ENCODE measurements around the gene RANBP17. TPM values are rescaled to one million over a fixed set of nuclear protein-coding genes. Genes with fewer than 3 reads are reported as not detected.

RANBP17 gene
- total and polyA plus RNA-seq, 2 donors (not counting 1 experiment from before 2014, with no cell fraction given) = 3.1 to 3.5 TPM

DNA sequence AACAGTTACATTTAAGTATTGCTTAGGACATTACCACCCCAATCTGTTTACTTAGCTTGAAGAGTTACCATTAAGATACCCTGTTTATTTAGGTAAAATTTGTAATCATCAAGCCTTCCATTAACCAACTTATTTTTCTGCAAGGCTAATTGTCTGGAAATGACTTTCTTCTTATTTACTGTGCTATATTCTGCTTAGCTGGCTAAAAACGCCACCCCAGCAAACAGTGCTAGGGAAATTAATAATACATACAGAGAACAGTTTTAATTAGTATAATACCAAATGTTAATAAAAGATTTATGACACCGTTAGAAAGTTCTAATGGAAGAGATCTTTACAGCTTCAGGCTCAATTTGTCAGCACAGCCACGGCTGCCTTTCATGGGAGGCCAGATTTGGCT, 461.2 kb downstream of the RANBP17 start:
- no peaks in the 10 kb centered on the region for H3K79me2 ChIP-seq (ENCODE audit: control insufficient read depth, insufficient read depth, low read length)
- H2AFZ ChIP-seq (ENCODE audit: low read length) = no peak overlapping the region
- H3K27ac ChIP-seq (ENCODE audit: insufficient read depth, low read length) = no peak overlapping the region
- H3K4me3 ChIP-seq (replicated peaks in 1 of 4; ENCODE audit: control extremely low read depth in 1 of 4, insufficient read depth in 1 of 4, low read depth in 3 of 4, low read length in 4 of 4) = no peak overlapping the region
- no peaks in the 10 kb centered on the region for H4K20me1 ChIP-seq (ENCODE audit: control insufficient read depth, extremely low read depth, insufficient read depth, low read length)
- DNase-seq (ENCODE audit: low read depth in 2 of 2) = no peak
- TF ChIP-seq, protein P1, sequence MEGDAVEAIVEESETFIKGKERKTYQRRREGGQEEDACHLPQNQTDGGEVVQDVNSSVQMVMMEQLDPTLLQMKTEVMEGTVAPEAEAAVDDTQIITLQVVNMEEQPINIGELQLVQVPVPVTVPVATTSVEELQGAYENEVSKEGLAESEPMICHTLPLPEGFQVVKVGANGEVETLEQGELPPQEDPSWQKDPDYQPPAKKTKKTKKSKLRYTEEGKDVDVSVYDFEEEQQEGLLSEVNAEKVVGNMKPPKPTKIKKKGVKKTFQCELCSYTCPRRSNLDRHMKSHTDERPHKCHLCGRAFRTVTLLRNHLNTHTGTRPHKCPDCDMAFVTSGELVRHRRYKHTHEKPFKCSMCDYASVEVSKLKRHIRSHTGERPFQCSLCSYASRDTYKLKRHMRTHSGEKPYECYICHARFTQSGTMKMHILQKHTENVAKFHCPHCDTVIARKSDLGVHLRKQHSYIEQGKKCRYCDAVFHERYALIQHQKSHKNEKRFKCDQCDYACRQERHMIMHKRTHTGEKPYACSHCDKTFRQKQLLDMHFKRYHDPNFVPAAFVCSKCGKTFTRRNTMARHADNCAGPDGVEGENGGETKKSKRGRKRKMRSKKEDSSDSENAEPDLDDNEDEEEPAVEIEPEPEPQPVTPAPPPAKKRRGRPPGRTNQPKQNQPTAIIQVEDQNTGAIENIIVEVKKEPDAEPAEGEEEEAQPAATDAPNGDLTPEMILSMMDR (conservative IDR thresholded peaks at IDR 0.05 in 1 of 2, IDR thresholded peaks at IDR 0.05 in 1 of 2; ENCODE audit: low read depth in 1 of 2, low read length in 2 of 2) = no peak
- TF ChIP-seq EZH2 (IDR thresholded peaks at IDR 0.05; ENCODE audit: low read length, missing control alignments) = no peak
- H3K36me3 ChIP-seq (ENCODE audit: control insufficient read depth, insufficient read depth, low read length) = no peaks in the 10 kb centered on the region
- H3K27me3 ChIP-seq (ENCODE audit: control insufficient read depth, insufficient read depth, low read length) = peaks cover 30% of the 10 kb centered on the region
- H3K4me1 ChIP-seq (ENCODE audit: control insufficient read depth, extremely low read depth, insufficient read depth, low read length) = no peaks in the 10 kb centered on the region
- H3K4me2 ChIP-seq (ENCODE audit: extremely low read depth, insufficient read depth, low read length) = no peak overlapping the region
- H3K9me3 ChIP-seq (ENCODE audit: control insufficient read depth, insufficient read depth, low read depth, low read length) = no peaks in the 10 kb centered on the region
- H3K9ac ChIP-seq (ENCODE audit: insufficient read depth, low read length) = no peak overlapping the region

DNA sequence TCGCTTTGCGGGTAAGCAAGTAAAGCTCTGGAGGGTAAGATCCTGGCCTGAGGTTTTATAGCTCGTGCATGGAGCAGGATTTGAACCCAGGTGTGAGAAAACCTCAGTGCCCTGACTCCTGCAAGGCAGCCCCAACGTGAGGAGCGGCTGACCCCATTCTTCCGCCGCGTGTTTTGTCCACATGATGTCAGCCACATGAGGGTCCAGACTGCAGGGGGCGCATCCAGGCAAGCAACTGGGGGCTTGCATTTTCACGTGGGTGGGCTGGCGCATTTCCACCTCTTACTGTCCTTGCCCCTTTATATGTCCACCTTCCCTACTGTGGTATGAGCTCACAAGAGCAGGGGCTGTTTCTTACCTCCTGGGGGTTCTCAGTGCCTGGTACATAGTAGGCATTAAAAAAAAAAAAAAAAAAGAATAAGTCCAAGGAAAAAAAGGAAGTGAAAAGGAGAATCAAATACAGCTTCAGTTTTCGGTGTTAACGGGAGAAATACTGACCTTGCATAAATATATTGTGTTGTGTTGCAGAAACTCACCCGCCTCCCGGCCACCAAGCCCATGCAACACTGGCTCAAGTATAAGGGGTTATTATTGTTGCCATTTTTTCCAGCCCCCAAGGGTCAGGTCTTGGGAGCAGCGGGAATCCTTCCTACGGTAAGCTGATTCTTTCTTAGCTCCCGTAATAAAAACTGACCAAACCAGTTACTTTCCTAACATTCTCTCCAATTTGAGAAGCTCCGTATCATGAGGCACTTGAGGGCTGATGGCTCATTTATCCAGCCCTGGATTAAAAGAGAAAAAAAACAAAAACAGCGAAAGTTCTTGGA, 462.2 kb downstream of the RANBP17 start:
- Histone ChIP-seq H3K9ac (ENCODE audit: insufficient read depth, low read length) (no peak overlapping the region), H3K27me3 (ENCODE audit: control insufficient read depth, insufficient read depth, low read length) (peaks cover 20% of the 10 kb centered on the region), H4K20me1 (ENCODE audit: control insufficient read depth, extremely low read depth, insufficient read depth, low read length) (no peaks in the 10 kb centered on the region), H3K79me2 (ENCODE audit: control insufficient read depth, insufficient read depth, low read length) (no peaks in the 10 kb centered on the region), H3K9me3 (ENCODE audit: control insufficient read depth, insufficient read depth, low read depth, low read length) (no peaks in the 10 kb centered on the region), H3K36me3 (ENCODE audit: control insufficient read depth, insufficient read depth, low read length) (no peaks in the 10 kb centered on the region), H3K4me1 (ENCODE audit: control insufficient read depth, extremely low read depth, insufficient read depth, low read length) (no peaks in the 10 kb centered on the region), H3K4me2 (ENCODE audit: extremely low read depth, insufficient read depth, low read length) (no peak overlapping the region), H3K27ac (ENCODE audit: insufficient read depth, low read length) (no peak overlapping the region), H2AFZ (ENCODE audit: low read length) (no peak overlapping the region), H3K4me3 (replicated peaks in 1 of 4; ENCODE audit: control extremely low read depth in 1 of 4, insufficient read depth in 1 of 4, low read depth in 3 of 4, low read length in 4 of 4) (no peak overlapping the region)
- TF ChIP-seq EZH2 (IDR thresholded peaks at IDR 0.05; ENCODE audit: low read length, missing control alignments) = no peak
- TF ChIP-seq, protein P1 (conservative IDR thresholded peaks at IDR 0.05 in 1 of 2, IDR thresholded peaks at IDR 0.05 in 1 of 2; ENCODE audit: low read depth in 1 of 2, low read length in 2 of 2) = no peak
- DNase-seq (ENCODE audit: low read depth in 2 of 2) = no peak

DNA sequence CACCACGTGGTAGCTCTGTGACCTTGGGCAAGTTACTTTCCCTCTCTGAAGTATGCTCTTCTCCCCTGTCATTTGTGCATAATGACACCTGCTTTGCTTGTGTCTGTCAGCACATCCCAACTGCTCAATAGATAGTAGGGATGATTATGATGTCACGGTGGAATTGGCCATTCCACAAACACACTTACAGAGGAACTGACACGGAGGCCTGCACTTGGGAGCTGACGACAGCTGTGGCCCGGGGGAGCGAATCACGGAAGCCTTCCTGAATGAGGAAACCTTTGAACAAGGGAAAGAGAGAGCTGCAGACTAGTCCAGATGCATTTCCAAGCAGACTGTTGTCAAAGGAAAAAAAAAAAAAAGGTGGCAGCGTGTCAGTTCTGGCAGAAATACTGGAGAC, 468.2 kb downstream of the RANBP17 start:
- Histone ChIP-seq H3K27ac (ENCODE audit: insufficient read depth, low read length) (no peak overlapping the region), H3K4me1 (ENCODE audit: control insufficient read depth, extremely low read depth, insufficient read depth, low read length) (no peaks in the 10 kb centered on the region), H3K36me3 (ENCODE audit: control insufficient read depth, insufficient read depth, low read length) (no peaks in the 10 kb centered on the region), H4K20me1 (ENCODE audit: control insufficient read depth, extremely low read depth, insufficient read depth, low read length) (no peaks in the 10 kb centered on the region), H3K9me3 (ENCODE audit: control insufficient read depth, insufficient read depth, low read depth, low read length) (no peaks in the 10 kb centered on the region), H3K79me2 (ENCODE audit: control insufficient read depth, insufficient read depth, low read length) (no peaks in the 10 kb centered on the region), H3K4me2 (ENCODE audit: extremely low read depth, insufficient read depth, low read length) (no peak overlapping the region), H3K9ac (ENCODE audit: insufficient read depth, low read length) (no peak overlapping the region), H3K4me3 (replicated peaks in 1 of 4; ENCODE audit: control extremely low read depth in 1 of 4, insufficient read depth in 1 of 4, low read depth in 3 of 4, low read length in 4 of 4) (no peak overlapping the region), H3K27me3 (ENCODE audit: control insufficient read depth, insufficient read depth, low read length) (peaks cover 6% of the 10 kb centered on the region), H2AFZ (ENCODE audit: low read length) (no peak overlapping the region)
- DNase-seq (ENCODE audit: low read depth in 2 of 2) = no peak
- TF ChIP-seq, protein P1 (conservative IDR thresholded peaks at IDR 0.05 in 1 of 2, IDR thresholded peaks at IDR 0.05 in 1 of 2; ENCODE audit: low read depth in 1 of 2, low read length in 2 of 2) = no peak
- no peak for TF ChIP-seq EZH2 (IDR thresholded peaks at IDR 0.05; ENCODE audit: low read length, missing control alignments)

All from fibroblast of lung (primary cell).